Testis (tissue), 3 donors: ENCODE measurements around the gene TXNRD3. TPM values are rescaled to one million over a fixed set of nuclear protein-coding genes. Genes with fewer than 3 reads are reported as not detected.

Experiments used
- DNase-seq: peaks from one replicate; pipeline ENCODE4 v3.0.0-alpha.2; 2019
- H3K27ac ChIP-seq, 2 donors: fragments of 200-600 bp; sonication (generic); one replicate each; pipeline ENCODE4 v1.5.1; 2019
- H3K27me3 ChIP-seq: fragments of 200-600 bp; sonication (generic); one replicate; pipeline ENCODE4 v1.5.1; 2019
- H3K36me3 ChIP-seq: fragments of 200-600 bp; sonication (generic); one replicate; pipeline ENCODE4 v1.5.1; 2017; ENCODE audit warnings: low read depth; ENCODE audit errors: missing control alignments
- H3K4me1 ChIP-seq: fragments of 200-600 bp; sonication (generic); one replicate; pipeline ENCODE4 v1.5.1; 2019
- H3K4me3 ChIP-seq, 2 donors: fragments of 200-600 bp; sonication (generic); one replicate each; pipeline ENCODE4 v1.5.1; 2017 to 2019
- H3K9me3 ChIP-seq: fragments of 200-600 bp; sonication (generic); one replicate; pipeline ENCODE4 v1.5.1; 2017
- POLR2A ChIP-seq: fragments of 450-650 bp; IDR thresholded peaks from one replicate; pipeline ENCODE4 v1.6.1; 2017; ENCODE audit warnings: antibody characterized with exemption, mild to moderate bottlenecking, moderate library complexity
- whole genome bisulfite sequencing, 2 donors: methylation state at CpG; one replicate each; pipeline ENCODE4 v1.1.5; 2018; 5-methylcytosine and 5-hydroxymethylcytosine counted together
- intact Hi-C: fragments of 100-400 bp; cut with DNase I; formaldehyde crosslinking; loops from one replicate; pipeline ENCODE4 v1.15.1; 2023; ENCODE audit warnings: low total_unique reads
- polyA plus RNA-seq: library from polyadenylated mRNA; stranded (reverse); fragments of 350-450 nt; fragmentation: Illumina TruSeq; extraction: RNeasy Lipid Tissue Mini Kit (QIAGEN cat#74804); gene quantifications from one replicate; pipeline ENCODE4 v1.2.3, GENCODE V29; 2014; ENCODE audit warnings: low read depth, low replicate concordance; ENCODE audit not compliant: insufficient read depth
- total RNA-seq, 2 donors: library from RNA; depleted of rRNA; stranded (reverse); fragments of >200 nt; gene quantifications; one replicate each; pipeline ENCODE4 v1.2.3, GENCODE V29; 2016
- TF ChIP-seq, protein P1 (sequence below), 3 experiments: fragments of 450-650 bp in 2 of 3; fragments of 200-600 bp in 1 of 3; sonication (generic) in 1 of 3; IDR thresholded peaks; one replicate each; pipeline ENCODE4 v1.5.1; 2016 to 2019; ENCODE audit warnings: antibody characterized with exemption in 3 of 3, mild to moderate bottlenecking in 2 of 3, moderate library complexity in 1 of 3

TXNRD3 gene
- total and polyA plus RNA-seq, 3 donors from 2014 or later: 25.7 to 67.9 (median 34.3) TPM

DNA sequence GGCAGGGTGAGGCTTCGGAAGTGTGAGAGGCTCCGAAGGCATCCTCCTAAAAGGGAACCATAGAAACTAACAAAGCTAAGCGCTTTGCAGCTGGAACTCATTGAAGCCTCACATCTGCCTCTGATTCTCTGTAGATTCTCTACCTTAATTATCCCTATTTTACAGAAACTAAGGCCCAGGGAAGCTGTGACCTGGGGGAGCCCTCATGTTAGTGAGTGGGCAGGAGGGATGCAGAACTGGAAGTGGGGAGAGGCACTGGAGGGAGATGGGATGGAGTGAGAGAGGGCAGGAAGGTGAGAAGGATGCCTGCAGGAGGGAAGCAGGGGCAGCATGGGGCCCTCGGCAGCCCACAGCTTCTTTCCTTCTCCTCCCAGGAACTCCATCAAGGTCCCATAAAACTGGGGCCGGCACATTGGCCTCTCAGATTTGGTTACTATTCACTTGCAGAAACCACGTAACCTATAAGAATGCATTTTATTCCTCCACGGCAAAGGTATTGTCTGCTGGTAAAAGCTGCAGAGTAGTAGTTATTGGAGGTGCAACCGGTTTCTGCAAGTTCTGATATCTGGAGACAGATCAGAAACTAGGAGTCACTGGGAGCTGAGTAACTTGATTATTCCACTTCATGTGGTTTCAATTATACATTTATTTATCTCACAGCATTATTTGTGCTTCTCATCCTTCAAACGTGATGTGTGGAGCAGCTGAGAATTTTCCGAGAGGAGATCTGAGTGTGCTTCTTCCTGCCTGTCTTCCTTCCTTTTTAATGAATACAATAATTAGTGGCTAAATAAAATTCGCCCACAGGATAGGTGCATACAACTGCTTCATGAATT lies 25.1 kb upstream of the TXNRD3 start:
- 63% methylated on average over 11 of the region's 11 CpGs for WGBS, 2 donors
- no peak overlapping the region for H3K4me3 ChIP-seq
- H3K36me3 ChIP-seq: no peaks in the 10 kb centered on the region
- H3K27ac ChIP-seq: no peak overlapping the region
- no peaks in the 10 kb centered on the region for H3K27me3 ChIP-seq
- no peaks in the 10 kb centered on the region for H3K9me3 ChIP-seq
- peaks cover 37% of the 10 kb centered on the region for H3K4me1 ChIP-seq
- DNase-seq: no peak
- intact Hi-C loops: loop anchor here (10.0 kb wide), 3 partner anchors 305 to 865 kb away; partner anchors contain the start of gene PLXNA1
- no peak for TF ChIP-seq POLR2A
- TF ChIP-seq, protein P1, sequence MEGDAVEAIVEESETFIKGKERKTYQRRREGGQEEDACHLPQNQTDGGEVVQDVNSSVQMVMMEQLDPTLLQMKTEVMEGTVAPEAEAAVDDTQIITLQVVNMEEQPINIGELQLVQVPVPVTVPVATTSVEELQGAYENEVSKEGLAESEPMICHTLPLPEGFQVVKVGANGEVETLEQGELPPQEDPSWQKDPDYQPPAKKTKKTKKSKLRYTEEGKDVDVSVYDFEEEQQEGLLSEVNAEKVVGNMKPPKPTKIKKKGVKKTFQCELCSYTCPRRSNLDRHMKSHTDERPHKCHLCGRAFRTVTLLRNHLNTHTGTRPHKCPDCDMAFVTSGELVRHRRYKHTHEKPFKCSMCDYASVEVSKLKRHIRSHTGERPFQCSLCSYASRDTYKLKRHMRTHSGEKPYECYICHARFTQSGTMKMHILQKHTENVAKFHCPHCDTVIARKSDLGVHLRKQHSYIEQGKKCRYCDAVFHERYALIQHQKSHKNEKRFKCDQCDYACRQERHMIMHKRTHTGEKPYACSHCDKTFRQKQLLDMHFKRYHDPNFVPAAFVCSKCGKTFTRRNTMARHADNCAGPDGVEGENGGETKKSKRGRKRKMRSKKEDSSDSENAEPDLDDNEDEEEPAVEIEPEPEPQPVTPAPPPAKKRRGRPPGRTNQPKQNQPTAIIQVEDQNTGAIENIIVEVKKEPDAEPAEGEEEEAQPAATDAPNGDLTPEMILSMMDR (IDR thresholded peaks at IDR 0.05): no peak

GRCh38 chr3:126679318-126679751 lies 24.4 kb upstream of the TXNRD3 start:
- no peak overlapping the region for H3K27ac ChIP-seq

GRCh38 chr3:126678693-126679317 lies 23.9 kb upstream of the TXNRD3 start:
- no peaks in the 10 kb centered on the region for H3K9me3 ChIP-seq
- no peaks in the 10 kb centered on the region for H3K36me3 ChIP-seq
- 13 to 18% methylated on average over 22 to 27 of the region's 30 CpGs for WGBS, 2 donors
- no peak for TF ChIP-seq POLR2A
- TF ChIP-seq, protein P1 (IDR thresholded peaks at IDR 0.05): no peak
- no peak for DNase-seq
- H3K27ac ChIP-seq: no peak overlapping the region
- intact Hi-C loops: loop anchor here (10.0 kb wide), 3 partner anchors 306 to 866 kb away; partner anchors contain the start of gene PLXNA1
- H3K27me3 ChIP-seq: no peaks in the 10 kb centered on the region
- peak overlapping the region in 1 of 2 donors; percentile 32 for H3K4me3 ChIP-seq
- peaks cover 24% of the 10 kb centered on the region for H3K4me1 ChIP-seq

More at GRCh38 chr3:126679318-126679751, 24.4 kb upstream of the TXNRD3 start:
- intact Hi-C loops: loop anchor here (10.0 kb wide), 3 partner anchors 305 to 865 kb away; partner anchors contain the start of gene PLXNA1
- 1% methylated on average over 9 to 20 of the region's 20 CpGs for WGBS, 2 donors
- H3K9me3 ChIP-seq: no peaks in the 10 kb centered on the region
- DNase-seq: peak; percentile 94
- peak overlapping the region in 1 of 2 donors; percentile 32 for H3K4me3 ChIP-seq
- H3K36me3 ChIP-seq: no peaks in the 10 kb centered on the region
- peaks cover 29% of the 10 kb centered on the region for H3K4me1 ChIP-seq
- no peak for TF ChIP-seq POLR2A
- TF ChIP-seq, protein P1 (IDR thresholded peaks at IDR 0.05): peak; percentile 92 to 99 (median 94)
- no peaks in the 10 kb centered on the region for H3K27me3 ChIP-seq

- intact Hi-C loops: loop anchor here (10.0 kb wide), 3 partner anchors 307 to 867 kb away; partner anchors contain the start of gene PLXNA1
Measured at GRCh38 chr3:126677862-126678503, 23.1 kb upstream of the TXNRD3 start.

More at GRCh38 chr3:126677862-126678503, 23.1 kb upstream of the TXNRD3 start:
- WGBS, 2 donors: 77 to 80% methylated on average over 13 of the region's 13 CpGs
- no peak for DNase-seq
- peaks cover 17% of the 10 kb centered on the region for H3K4me1 ChIP-seq
- no peaks in the 10 kb centered on the region for H3K27me3 ChIP-seq
- H3K36me3 ChIP-seq: no peaks in the 10 kb centered on the region
- H3K27ac ChIP-seq: no peak overlapping the region
- TF ChIP-seq, protein P1 (IDR thresholded peaks at IDR 0.05): no peak
- no peak for TF ChIP-seq POLR2A
- H3K4me3 ChIP-seq: no peak overlapping the region
- H3K9me3 ChIP-seq: no peaks in the 10 kb centered on the region
